ENCODE data around the gene PRKAR1B.

- TF ChIP-seq CTCF (IDR thresholded peaks at IDR 0.05) = no peak
- no peak for TF ChIP-seq EZH2 (IDR thresholded peaks at IDR 0.05; ENCODE audit: borderline replicate concordance, insufficient read depth, low read depth, low read length, poor library complexity, severe bottlenecking)
Measured at GRCh38 chr7:510131-510481, 217.0 kb downstream of the PRKAR1B start.

Data from B cell (primary cell).